WTC11 (cell line): ENCODE results near the gene DBH. TPM values are rescaled to one million over a fixed set of nuclear protein-coding genes. Genes with fewer than 3 reads are reported as not detected.

ENCODE experiments used
- ATAC-seq: fragments of 200-7000 bp; cut with Tn5 transposase; 2 replicates; pipeline ENCODE4 v1.10.0; 2021; ENCODE audit warnings: mild to moderate bottlenecking, moderate library complexity
- CTCF ChIA-PET: fragments of 300-600 bp; sonication (Branson Sonifier 250); formaldehyde crosslinking; loops from one replicate; lab custom pipeline; 2021; ENCODE audit warnings: antibody characterized with exemption; lab: Charles Lee
- POLR2A ChIA-PET: fragments of 350-600 bp; sonication (Branson Sonifier 250); formaldehyde crosslinking; loops from one replicate; lab custom pipeline; 2021; ENCODE audit warnings: antibody characterized with exemption; lab: Charles Lee
- DNase-seq: peaks from one replicate; pipeline ENCODE4 v3.0.0; 2021; ENCODE audit warnings: low spot score
- H3K27ac Mint-ChIP-seq: 2 replicates; pipeline ENCODE4 v1.8.0; 2021; ENCODE audit warnings: mixed read lengths
- H3K27me3 Mint-ChIP-seq: 2 replicates; pipeline ENCODE4 v1.8.0; 2021; ENCODE audit warnings: low read depth, mild to moderate bottlenecking, moderate library complexity, mixed read lengths
- H3K36me3 Mint-ChIP-seq: 2 replicates; pipeline ENCODE4 v1.8.0; 2021; ENCODE audit warnings: mixed read lengths
- H3K4me1 Mint-ChIP-seq: 2 replicates; pipeline ENCODE4 v1.8.0; 2022; ENCODE audit warnings: mixed read lengths
- H3K4me3 Mint-ChIP-seq: 2 replicates; pipeline ENCODE4 v1.8.0; 2021; ENCODE audit warnings: mild to moderate bottlenecking, moderate library complexity, mixed read lengths
- H3K9me3 Mint-ChIP-seq: 2 replicates; pipeline ENCODE4 v1.8.0; 2021; ENCODE audit warnings: mixed read lengths
- CREM ChIP-seq: sonication (generic); formaldehyde crosslinking; IDR thresholded peaks from 2 replicates; pipeline ENCODE4 v1.8.1; 2022; ENCODE audit warnings: mild to moderate bottlenecking, missing genetic modification reagents, moderate library complexity
- ELF4 ChIP-seq: sonication (generic); formaldehyde crosslinking; IDR thresholded peaks from 2 replicates; pipeline ENCODE4 v1.8.1; 2022; ENCODE audit warnings: low read depth, mild to moderate bottlenecking, moderate library complexity, missing genetic modification reagents
- EMX1 ChIP-seq: fragments of 250-450 bp; sonication (Bioruptor Pico); IDR thresholded peaks from 2 replicates; pipeline ENCODE4 v1.8.0; 2021; ENCODE audit warnings: mild to moderate bottlenecking
- IRF2 ChIP-seq: sonication (generic); formaldehyde crosslinking; IDR thresholded peaks from 2 replicates; pipeline ENCODE4 v1.8.0; 2022; ENCODE audit warnings: low read depth, missing genetic modification reagents, borderline replicate concordance
- JAZF1 ChIP-seq: fragments of 250-450 bp; sonication (Bioruptor Pico); IDR thresholded peaks from 2 replicates; pipeline ENCODE4 v1.9.0; 2021; ENCODE audit warnings: moderate library complexity, mild to moderate bottlenecking, inconsistent platforms
- MYBL2 ChIP-seq: sonication (generic); formaldehyde crosslinking; IDR thresholded peaks from 2 replicates; pipeline ENCODE4 v1.8.1; 2023; ENCODE audit warnings: mild to moderate bottlenecking, moderate library complexity, missing genetic modification reagents
- NFE2L1 ChIP-seq: sonication (generic); formaldehyde crosslinking; IDR thresholded peaks from 2 replicates; pipeline ENCODE4 v1.8.1; 2023; ENCODE audit warnings: missing genetic modification reagents
- NR1H2 ChIP-seq: sonication (generic); formaldehyde crosslinking; IDR thresholded peaks from 2 replicates; pipeline ENCODE4 v1.9.0; 2021; ENCODE audit warnings: mild to moderate bottlenecking, moderate library complexity, missing genetic modification reagents
- NR3C1 ChIP-seq: sonication (generic); formaldehyde crosslinking; conservative IDR thresholded peaks from 2 replicates; pipeline ENCODE4 v1.8.1; 2023; ENCODE audit warnings: low read depth, mild to moderate bottlenecking, missing genetic modification reagents
- OVOL2 ChIP-seq: fragments of 250-450 bp; sonication (Bioruptor Pico); IDR thresholded peaks from 2 replicates; pipeline ENCODE4 v1.9.0; 2021; ENCODE audit warnings: mild to moderate bottlenecking, borderline replicate concordance
- TCF7 ChIP-seq: sonication (generic); formaldehyde crosslinking; IDR thresholded peaks from 2 replicates; pipeline ENCODE4 v1.8.0; 2022; ENCODE audit warnings: mild to moderate bottlenecking, low read depth, missing genetic modification reagents, moderate library complexity
- ZNF219 ChIP-seq: sonication (generic); formaldehyde crosslinking; IDR thresholded peaks from 2 replicates; pipeline ENCODE4 v1.8.0; 2023; ENCODE audit warnings: missing genetic modification reagents, mild to moderate bottlenecking, borderline replicate concordance
- ZNF317 ChIP-seq: sonication (generic); formaldehyde crosslinking; IDR thresholded peaks from 2 replicates; pipeline ENCODE4 v1.8.1; 2023; ENCODE audit warnings: low read depth, mild to moderate bottlenecking, moderate library complexity, missing genetic modification reagents, borderline replicate concordance
- ZNF396 ChIP-seq: fragments of 250-450 bp; sonication (Bioruptor Pico); IDR thresholded peaks from 2 replicates; pipeline ENCODE4 v1.8.0; 2021; ENCODE audit warnings: mild to moderate bottlenecking, moderate library complexity, borderline replicate concordance
- ZNF425 ChIP-seq: fragments of 250-450 bp; sonication (Bioruptor Pico); conservative IDR thresholded peaks from 2 replicates; pipeline ENCODE4 v1.9.0; 2021; ENCODE audit warnings: mild to moderate bottlenecking
- ZNF671 ChIP-seq: fragments of 250-450 bp; sonication (Bioruptor Pico); IDR thresholded peaks from 2 replicates; pipeline ENCODE4 v1.8.0; 2021; ENCODE audit warnings: mild to moderate bottlenecking
- total RNA-seq: library from RNA; stranded (reverse); gene quantifications from 3 replicates; pipeline ENCODE4 v1.2.3, GENCODE V29; 2021
- TF ChIP-seq, protein P1 (sequence below): sonication (generic); formaldehyde crosslinking; IDR thresholded peaks from 2 replicates; pipeline ENCODE4 v1.8.1; 2022; ENCODE audit warnings: mild to moderate bottlenecking, moderate library complexity, missing genetic modification reagents
- TF ChIP-seq, protein P2 (sequence below): sonication (generic); formaldehyde crosslinking; IDR thresholded peaks from 2 replicates; pipeline ENCODE4 v1.8.1; 2022; ENCODE audit warnings: missing genetic modification reagents, borderline replicate concordance
- TF ChIP-seq, protein P3 (sequence below): fragments of 250-450 bp; sonication (Bioruptor Pico); IDR thresholded peaks from 2 replicates; pipeline ENCODE4 v1.9.0; 2021; ENCODE audit warnings: moderate library complexity, mild to moderate bottlenecking, inconsistent platforms, borderline replicate concordance
- TF ChIP-seq, protein P4 (sequence below): fragments of 250-450 bp; sonication (Bioruptor Pico); IDR thresholded peaks from 2 replicates; pipeline ENCODE4 v1.8.0; 2021; ENCODE audit warnings: mild to moderate bottlenecking
- TF ChIP-seq, protein P5 (sequence below): sonication (generic); formaldehyde crosslinking; IDR thresholded peaks from 2 replicates; pipeline ENCODE4 v1.8.0; 2022; ENCODE audit warnings: mild to moderate bottlenecking, missing genetic modification reagents

Gene DBH
- total RNA-seq, 1 experiment from 2014 or later, result 0.24 TPM

- no peak for DNase-seq
- TF ChIP-seq EMX1 (CRISPR knock-in tag), result no peak
- no peak for TF ChIP-seq JAZF1 (CRISPR knock-in tag)
- TF ChIP-seq ZNF425 (CRISPR knock-in tag), result no peak
- TF ChIP-seq, protein P1, sequence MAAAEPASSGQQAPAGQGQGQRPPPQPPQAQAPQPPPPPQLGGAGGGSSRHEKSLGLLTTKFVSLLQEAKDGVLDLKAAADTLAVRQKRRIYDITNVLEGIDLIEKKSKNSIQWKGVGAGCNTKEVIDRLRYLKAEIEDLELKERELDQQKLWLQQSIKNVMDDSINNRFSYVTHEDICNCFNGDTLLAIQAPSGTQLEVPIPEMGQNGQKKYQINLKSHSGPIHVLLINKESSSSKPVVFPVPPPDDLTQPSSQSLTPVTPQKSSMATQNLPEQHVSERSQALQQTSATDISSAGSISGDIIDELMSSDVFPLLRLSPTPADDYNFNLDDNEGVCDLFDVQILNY (CRISPR knock-in tag), result no peak
- TF ChIP-seq ZNF671 (CRISPR knock-in tag), result no peak
- TF ChIP-seq ZNF396 (CRISPR knock-in tag), result no peak
- no peak for TF ChIP-seq ZNF317
- TF ChIP-seq, protein P2, sequence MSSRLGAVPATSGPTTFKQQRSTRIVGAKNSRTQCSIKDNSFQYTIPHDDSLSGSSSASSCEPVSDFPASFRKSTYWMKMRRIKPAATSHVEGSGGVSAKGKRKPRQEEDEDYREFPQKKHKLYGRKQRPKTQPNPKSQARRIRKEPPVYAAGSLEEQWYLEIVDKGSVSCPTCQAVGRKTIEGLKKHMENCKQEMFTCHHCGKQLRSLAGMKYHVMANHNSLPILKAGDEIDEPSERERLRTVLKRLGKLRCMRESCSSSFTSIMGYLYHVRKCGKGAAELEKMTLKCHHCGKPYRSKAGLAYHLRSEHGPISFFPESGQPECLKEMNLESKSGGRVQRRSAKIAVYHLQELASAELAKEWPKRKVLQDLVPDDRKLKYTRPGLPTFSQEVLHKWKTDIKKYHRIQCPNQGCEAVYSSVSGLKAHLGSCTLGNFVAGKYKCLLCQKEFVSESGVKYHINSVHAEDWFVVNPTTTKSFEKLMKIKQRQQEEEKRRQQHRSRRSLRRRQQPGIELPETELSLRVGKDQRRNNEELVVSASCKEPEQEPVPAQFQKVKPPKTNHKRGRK (CRISPR knock-in tag), result no peak
- no peak for TF ChIP-seq NR3C1 (CRISPR knock-in tag)
- TF ChIP-seq, protein P3, sequence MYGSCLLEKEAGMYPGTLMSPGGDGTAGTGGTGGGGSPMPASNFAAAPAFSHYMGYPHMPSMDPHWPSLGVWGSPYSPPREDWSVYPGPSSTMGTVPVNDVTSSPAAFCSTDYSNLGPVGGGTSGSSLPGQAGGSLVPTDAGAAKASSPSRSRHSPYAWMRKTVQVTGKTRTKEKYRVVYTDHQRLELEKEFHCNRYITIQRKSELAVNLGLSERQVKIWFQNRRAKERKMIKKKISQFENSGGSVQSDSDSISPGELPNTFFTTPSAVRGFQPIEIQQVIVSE (CRISPR knock-in tag), result no peak
- TF ChIP-seq, protein P4, sequence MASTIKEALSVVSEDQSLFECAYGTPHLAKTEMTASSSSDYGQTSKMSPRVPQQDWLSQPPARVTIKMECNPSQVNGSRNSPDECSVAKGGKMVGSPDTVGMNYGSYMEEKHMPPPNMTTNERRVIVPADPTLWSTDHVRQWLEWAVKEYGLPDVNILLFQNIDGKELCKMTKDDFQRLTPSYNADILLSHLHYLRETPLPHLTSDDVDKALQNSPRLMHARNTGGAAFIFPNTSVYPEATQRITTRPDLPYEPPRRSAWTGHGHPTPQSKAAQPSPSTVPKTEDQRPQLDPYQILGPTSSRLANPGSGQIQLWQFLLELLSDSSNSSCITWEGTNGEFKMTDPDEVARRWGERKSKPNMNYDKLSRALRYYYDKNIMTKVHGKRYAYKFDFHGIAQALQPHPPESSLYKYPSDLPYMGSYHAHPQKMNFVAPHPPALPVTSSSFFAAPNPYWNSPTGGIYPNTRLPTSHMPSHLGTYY, result no peak
- ATAC-seq, result no peak
- H3K27ac Mint-ChIP-seq, result peak overlapping the region; percentile 68
- CTCF ChIA-PET, result interaction anchor here (1.5 kb wide), 1 partner anchor 14 kb away, joined by 4 read pairs; no protein-coding TSS in a partner anchor
- H3K9me3 Mint-ChIP-seq, result no peaks in the 10 kb centered on the region
- peaks cover 2% of the 10 kb centered on the region; the same call in 1 of the 2 replicates for H3K4me1 Mint-ChIP-seq
- H3K4me3 Mint-ChIP-seq, result no peak overlapping the region
- H3K36me3 Mint-ChIP-seq, result no peaks in the 10 kb centered on the region
- POLR2A ChIA-PET, result interaction anchor here (0.6 kb wide), 1 partner anchor 1624 kb away, joined by 5 read pairs; no protein-coding TSS in a partner anchor
- H3K27me3 Mint-ChIP-seq, result no peaks in the 10 kb centered on the region
Measured at GRCh38 chr9:133684121-133684935, 48.2 kb downstream of the DBH start.

- no peak for DNase-seq
- H3K9me3 Mint-ChIP-seq, result no peaks in the 10 kb centered on the region
- no peak overlapping the region for H3K27ac Mint-ChIP-seq
- H3K27me3 Mint-ChIP-seq, result no peaks in the 10 kb centered on the region
- no peak overlapping the region for H3K4me3 Mint-ChIP-seq
- POLR2A ChIA-PET, result no interaction called here
- H3K36me3 Mint-ChIP-seq, result no peaks in the 10 kb centered on the region
- TF ChIP-seq OVOL2, result no peak
- no peak for TF ChIP-seq ZNF219
- TF ChIP-seq ELF4 (CRISPR knock-in tag), result no peak
- no peak for TF ChIP-seq NR1H2 (CRISPR knock-in tag)
- TF ChIP-seq, protein P5, sequence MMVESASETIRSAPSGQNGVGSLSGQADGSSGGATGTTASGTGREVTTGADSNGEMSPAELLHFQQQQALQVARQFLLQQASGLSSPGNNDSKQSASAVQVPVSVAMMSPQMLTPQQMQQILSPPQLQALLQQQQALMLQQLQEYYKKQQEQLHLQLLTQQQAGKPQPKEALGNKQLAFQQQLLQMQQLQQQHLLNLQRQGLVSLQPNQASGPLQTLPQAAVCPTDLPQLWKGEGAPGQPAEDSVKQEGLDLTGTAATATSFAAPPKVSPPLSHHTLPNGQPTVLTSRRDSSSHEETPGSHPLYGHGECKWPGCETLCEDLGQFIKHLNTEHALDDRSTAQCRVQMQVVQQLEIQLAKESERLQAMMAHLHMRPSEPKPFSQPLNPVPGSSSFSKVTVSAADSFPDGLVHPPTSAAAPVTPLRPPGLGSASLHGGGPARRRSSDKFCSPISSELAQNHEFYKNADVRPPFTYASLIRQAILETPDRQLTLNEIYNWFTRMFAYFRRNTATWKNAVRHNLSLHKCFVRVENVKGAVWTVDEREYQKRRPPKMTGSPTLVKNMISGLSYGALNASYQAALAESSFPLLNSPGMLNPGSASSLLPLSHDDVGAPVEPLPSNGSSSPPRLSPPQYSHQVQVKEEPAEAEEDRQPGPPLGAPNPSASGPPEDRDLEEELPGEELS (CRISPR knock-in tag), result no peak
- TF ChIP-seq JAZF1 (CRISPR knock-in tag), result no peak
- no peak for TF ChIP-seq IRF2 (CRISPR knock-in tag)
- no peak for TF ChIP-seq NFE2L1 (CRISPR knock-in tag)
- TF ChIP-seq CREM, result no peak
- no peak for TF ChIP-seq MYBL2 (CRISPR knock-in tag)
- no peak for TF ChIP-seq TCF7 (CRISPR knock-in tag)
- ATAC-seq, result no peak
- H3K4me1 Mint-ChIP-seq, result peaks cover 2% of the 10 kb centered on the region; the same call in 1 of the 2 replicates
- CTCF ChIA-PET, result interaction anchor here (1.1 kb wide), 1 partner anchor 58 kb away, joined by 3 read pairs; no protein-coding TSS in a partner anchor
Measured at GRCh38 chr9:133684936-133685361, 48.8 kb downstream of the DBH start.
